Measurements from ENCODE around the gene CGNL1.
A peak's percentile ranks its signal among the peaks of the same experiment; 100 is the strongest.

GRCh38 chr15:57503051-57503702 lies 126.9 kb downstream of the CGNL1 start:
- TF ChIP-seq, protein P1, sequence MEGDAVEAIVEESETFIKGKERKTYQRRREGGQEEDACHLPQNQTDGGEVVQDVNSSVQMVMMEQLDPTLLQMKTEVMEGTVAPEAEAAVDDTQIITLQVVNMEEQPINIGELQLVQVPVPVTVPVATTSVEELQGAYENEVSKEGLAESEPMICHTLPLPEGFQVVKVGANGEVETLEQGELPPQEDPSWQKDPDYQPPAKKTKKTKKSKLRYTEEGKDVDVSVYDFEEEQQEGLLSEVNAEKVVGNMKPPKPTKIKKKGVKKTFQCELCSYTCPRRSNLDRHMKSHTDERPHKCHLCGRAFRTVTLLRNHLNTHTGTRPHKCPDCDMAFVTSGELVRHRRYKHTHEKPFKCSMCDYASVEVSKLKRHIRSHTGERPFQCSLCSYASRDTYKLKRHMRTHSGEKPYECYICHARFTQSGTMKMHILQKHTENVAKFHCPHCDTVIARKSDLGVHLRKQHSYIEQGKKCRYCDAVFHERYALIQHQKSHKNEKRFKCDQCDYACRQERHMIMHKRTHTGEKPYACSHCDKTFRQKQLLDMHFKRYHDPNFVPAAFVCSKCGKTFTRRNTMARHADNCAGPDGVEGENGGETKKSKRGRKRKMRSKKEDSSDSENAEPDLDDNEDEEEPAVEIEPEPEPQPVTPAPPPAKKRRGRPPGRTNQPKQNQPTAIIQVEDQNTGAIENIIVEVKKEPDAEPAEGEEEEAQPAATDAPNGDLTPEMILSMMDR (IDR thresholded peaks at IDR 0.05) = peak; percentile 21; the same call in 1 of the 2 replicates
- TF ChIP-seq RFX5 (IDR thresholded peaks at IDR 0.05; ENCODE audit: low read length) (no peak), RXRA (IDR thresholded peaks at IDR 0.05; ENCODE audit: borderline replicate concordance, low read depth) (no peak), MXI1 (IDR thresholded peaks at IDR 0.05; ENCODE audit: low read depth, low read length) (no peak), FOXM1 (IDR thresholded peaks at IDR 0.05; ENCODE audit: low read depth) (no peak), POLR2AphosphoS5 (IDR thresholded peaks at IDR 0.05; ENCODE audit: low read depth, low read length) (no peak), MAX (IDR thresholded peaks at IDR 0.05; ENCODE audit: low read depth) (no peak), YY1 (IDR thresholded peaks at IDR 0.05; ENCODE audit: low read depth) (no peak), TEAD4 (IDR thresholded peaks at IDR 0.05; ENCODE audit: borderline replicate concordance, insufficient read depth) (no peak)
